SK-N-SH (cell line): Measurements from ENCODE around the gene STX11. TPM values are rescaled to one million over a fixed set of nuclear protein-coding genes. Genes with fewer than 3 reads are reported as not detected.

ENCODE experiments used
- CTCF ChIA-PET: fragments of 300-600, 350-600 bp; formaldehyde crosslinking; extraction: SDS; loops from one replicate; lab custom pipeline; 2021; lab: Yijun Ruan, JAX
- POLR2A ChIA-PET: fragments of 350-600 bp; sonication (Branson Sonifier 250); formaldehyde crosslinking; extraction: SDS; loops from one replicate; lab custom pipeline; 2020; ENCODE audit warnings: antibody characterized with exemption, inconsistent platforms; lab: Yijun Ruan, JAX
- DNase-seq: peaks from one replicate; pipeline ENCODE4 v3.0.0; 2012
- H2AFZ ChIP-seq: fragments of 200-600 bp; sonication (generic); 2 replicates; pipeline ENCODE4 v1.8.1; 2016; ENCODE audit warnings: antibody characterized with exemption, mild to moderate bottlenecking, low read depth
- H3F3A ChIP-seq: fragments of 200-600 bp; sonication (generic); replicated peaks from 2 replicates; pipeline ENCODE3; 2016; ENCODE audit warnings: antibody characterized with exemption, mild to moderate bottlenecking; ENCODE audit not compliant: insufficient read depth
- H3K27ac ChIP-seq, 2 experiments: fragments of 200-500 bp in 1 of 2; fragments of 200-600 bp in 1 of 2; sonication (Bioruptor generic) in 1 of 2; sonication (generic), shearing (Covaris generic) in 1 of 2; 2 replicates each; pipeline versions ENCODE4 v1.5.1 to v1.6.1; 2014 to 2016; ENCODE audit warnings: low read depth in 2 of 2, inconsistent platforms in 1 of 2, low read length in 1 of 2, mild to moderate bottlenecking in 1 of 2, mixed read lengths in 1 of 2
- H3K27me3 ChIP-seq: fragments of 200-600 bp; sonication (generic), shearing (Covaris generic); 2 replicates; pipeline ENCODE4 v1.6.1; 2016; ENCODE audit warnings: mixed run types; ENCODE audit not compliant: insufficient read depth
- H3K36me3 ChIP-seq, 2 experiments: fragments of 200-500 bp in 1 of 2; fragments of 200-600 bp in 1 of 2; sonication (Bioruptor generic) in 1 of 2; sonication (generic) in 1 of 2; replicated peaks in 1 of 2; 2 replicates each; pipeline versions ENCODE3 to v1.5.1; 2014 to 2016; ENCODE audit warnings: low read length in 1 of 2, mild to moderate bottlenecking in 1 of 2; ENCODE audit not compliant: insufficient read depth in 2 of 2, control insufficient read depth in 1 of 2
- H3K4me1 ChIP-seq, 2 experiments: fragments of 200-500 bp in 1 of 2; fragments of 200-600 bp in 1 of 2; sonication (Bioruptor generic) in 1 of 2; sonication (generic), shearing (Covaris generic) in 1 of 2; 2 replicates each; pipeline versions ENCODE4 v1.5.1 to v1.6.1; 2014 to 2016; ENCODE audit warnings: low read depth in 1 of 2, low read length in 1 of 2, mixed run types in 1 of 2; ENCODE audit not compliant: insufficient read depth in 2 of 2, control insufficient read depth in 1 of 2
- H3K4me2 ChIP-seq: fragments of 200-600 bp; sonication (generic), shearing (Covaris generic); 2 replicates; pipeline ENCODE4 v1.6.1; 2017; ENCODE audit warnings: mixed run types
- H3K4me3 ChIP-seq, 2 experiments: fragments of 200-500 bp in 1 of 2; fragments of 200-600 bp in 1 of 2; sonication (Bioruptor generic) in 1 of 2; sonication (generic), shearing (Covaris generic) in 1 of 2; 2 replicates each; pipeline versions ENCODE4 v1.5.1 to v1.8.1; 2014 to 2016; ENCODE audit warnings: low read depth in 2 of 2, inconsistent platforms in 1 of 2, low read length in 1 of 2, mild to moderate bottlenecking in 1 of 2, mixed read lengths in 1 of 2, moderate library complexity in 1 of 2
- H3K79me2 ChIP-seq: fragments of 200-600 bp; sonication (generic); 2 replicates; pipeline ENCODE4 v1.8.1; 2017; ENCODE audit warnings: mild to moderate bottlenecking; ENCODE audit not compliant: insufficient read depth
- H3K9ac ChIP-seq: fragments of 200-600 bp; sonication (generic); 2 replicates; pipeline ENCODE4 v1.6.1; 2017; ENCODE audit warnings: mixed run types
- H3K9me2 ChIP-seq: fragments of 200-600 bp; sonication (generic); 2 replicates; pipeline ENCODE4 v1.6.1; 2017; ENCODE audit warnings: mixed run types
- H3K9me3 ChIP-seq: fragments of 200-600 bp; sonication (generic); 2 replicates; pipeline ENCODE4 v1.6.1; 2017; ENCODE audit warnings: mixed run types, mild to moderate bottlenecking, moderate library complexity
- H4K20me1 ChIP-seq: fragments of 200-600 bp; sonication (generic); 2 replicates; pipeline ENCODE4 v1.6.1; 2017; ENCODE audit warnings: mild to moderate bottlenecking, mixed run types; ENCODE audit not compliant: insufficient read depth
- CHD2 ChIP-seq: fragments of 150-350 bp; IDR thresholded peaks from 2 replicates; pipeline ENCODE4 v1.6.1; 2018; ENCODE audit warnings: low read length; ENCODE audit not compliant: partially characterized antibody
- ELF1 ChIP-seq: IDR thresholded peaks from 2 replicates; pipeline ENCODE4 v1.4.0; 2012
- EP300 ChIP-seq, 2 experiments: IDR thresholded peaks; 2 replicates each; pipeline versions ENCODE4 v1.4.0 to v1.6.1; 2012; ENCODE audit warnings: borderline replicate concordance in 1 of 2, low read depth in 1 of 2, low read length in 1 of 2
- FOSL2 ChIP-seq: IDR thresholded peaks from 2 replicates; pipeline ENCODE4 v1.4.0; 2012; ENCODE audit warnings: low read depth, mild to moderate bottlenecking, moderate library complexity, borderline replicate concordance
- FOXJ3 ChIP-seq: sonication (generic); formaldehyde crosslinking; IDR thresholded peaks from 2 replicates; pipeline ENCODE4 v1.5.1; 2020; ENCODE audit warnings: mild to moderate bottlenecking, missing genetic modification reagents
- GABPA ChIP-seq: IDR thresholded peaks from 2 replicates; pipeline ENCODE4 v1.4.0; 2012; ENCODE audit warnings: low read depth, mild to moderate bottlenecking
- MXI1 ChIP-seq: IDR thresholded peaks from 2 replicates; pipeline ENCODE4 v1.6.1; 2012; ENCODE audit warnings: mild to moderate bottlenecking, low read depth, low read length, improper control_type of control experiment
- NFIC ChIP-seq: IDR thresholded peaks from 2 replicates; pipeline ENCODE4 v1.4.0; 2012; ENCODE audit warnings: borderline replicate concordance
- NRF1 ChIP-seq: IDR thresholded peaks from 2 replicates; pipeline ENCODE4 v1.6.1; 2012; ENCODE audit warnings: low read depth, mild to moderate bottlenecking, low read length
- POLR2AphosphoS5 ChIP-seq: IDR thresholded peaks from 2 replicates; pipeline ENCODE4 v1.6.1; 2012; ENCODE audit warnings: low read depth, low read length
- RAD21 ChIP-seq: IDR thresholded peaks from 2 replicates; pipeline ENCODE4 v1.6.1; 2012; ENCODE audit warnings: mild to moderate bottlenecking, low read length
- RCOR1 ChIP-seq: fragments of 150-350 bp; IDR thresholded peaks from 2 replicates; pipeline ENCODE4 v1.6.1; 2017; ENCODE audit warnings: antibody characterized with exemption, low read length
- RFX5 ChIP-seq: IDR thresholded peaks from 2 replicates; pipeline ENCODE4 v1.6.1; 2012; ENCODE audit warnings: mild to moderate bottlenecking, improper control_type of control experiment, low read length
- TAF1 ChIP-seq: IDR thresholded peaks from 2 replicates; pipeline ENCODE4 v1.6.1; 2012; ENCODE audit warnings: low read depth, mild to moderate bottlenecking, low read length, moderate library complexity, borderline replicate concordance
- TCF12 ChIP-seq: IDR thresholded peaks from 2 replicates; pipeline ENCODE4 v1.4.0; 2012
- TEAD4 ChIP-seq: IDR thresholded peaks from 2 replicates; pipeline ENCODE4 v1.4.0; 2012; ENCODE audit warnings: mild to moderate bottlenecking, borderline replicate concordance; ENCODE audit not compliant: insufficient read depth
- USF1 ChIP-seq: IDR thresholded peaks from 2 replicates; pipeline ENCODE4 v1.4.0; 2012; ENCODE audit warnings: low read depth, borderline replicate concordance
- YY1 ChIP-seq: IDR thresholded peaks from 2 replicates; pipeline ENCODE4 v1.4.0; 2012; ENCODE audit warnings: low read depth, mild to moderate bottlenecking
- ZBTB33 ChIP-seq: IDR thresholded peaks from 2 replicates; pipeline ENCODE4 v1.4.0; 2012; ENCODE audit warnings: low read depth, borderline replicate concordance
- whole genome bisulfite sequencing: methylation state at CpG from one replicate; pipeline ENCODE4 v1.1.6; 2017; ENCODE audit warnings: low lambda C conversion rate; 5-methylcytosine and 5-hydroxymethylcytosine counted together
- polyA plus RNA-seq, 3 experiments: library from polyadenylated mRNA; depleted of rRNA; stranded (reverse); fragments of >200 nt; gene quantifications; 2 replicates each; pipeline ENCODE4 v1.2.3, GENCODE V29; 2012

The STX11 gene
- polyA plus RNA-seq, 1 of the 3 experiments (the other 2 are of a cell fraction) = 0.15 TPM

- WGBS = 17% methylated on average over 3 of the region's 3 CpGs
- no peak overlapping the region for H3K9ac ChIP-seq
- H3K79me2 ChIP-seq = no peaks in the 10 kb centered on the region
- no peaks in the 10 kb centered on the region for H3K9me2 ChIP-seq
- H3K9me3 ChIP-seq = no peaks in the 10 kb centered on the region
- no peaks in the 10 kb centered on the region for H3K4me1 ChIP-seq
- DNase-seq = no peak
- no peaks in the 10 kb centered on the region; the same call in 1 of the 2 replicates for H3K27me3 ChIP-seq
- no peak overlapping the region for H3K4me3 ChIP-seq
- CTCF ChIA-PET = no interaction called here
- no peak for TF ChIP-seq RAD21
- TF ChIP-seq USF1 = no peak
- no peak for TF ChIP-seq CHD2
- no peak for TF ChIP-seq ZBTB33
- TF ChIP-seq POLR2AphosphoS5 = no peak
- TF ChIP-seq FOXJ3 (CRISPR knock-in tag) = no peak
- TF ChIP-seq TCF12 = no peak
- no peak for TF ChIP-seq RCOR1
- TF ChIP-seq YY1 = no peak
- TF ChIP-seq GABPA = no peak
- TF ChIP-seq NFIC = no peak
- TF ChIP-seq, all 33 proteins: peak for 0
- Histone ChIP-seq H2AFZ (no peak overlapping the region), H3F3A (no peaks in the 10 kb centered on the region), H3K27ac (no peak overlapping the region), H3K4me2 (no peak overlapping the region), H4K20me1 (no peaks in the 10 kb centered on the region), H3K36me3 (no peaks in the 10 kb centered on the region)
- POLR2A ChIA-PET = no interaction called here
Measured at GRCh38 chr6:144195671-144196270, 45.5 kb downstream of the STX11 start.

GRCh38 chr6:144197919-144198318 lies 47.6 kb downstream of the STX11 start:
- no peaks in the 10 kb centered on the region for H4K20me1 ChIP-seq
- no peaks in the 10 kb centered on the region for H3K79me2 ChIP-seq
- WGBS = 37% methylated on average over 3 of the region's 3 CpGs
- no peaks in the 10 kb centered on the region for H3K36me3 ChIP-seq
- no peak overlapping the region for H3K27ac ChIP-seq
- TF ChIP-seq NRF1 (no peak), ELF1 (no peak), FOSL2 (no peak), TEAD4 (no peak), RFX5 (no peak), USF1 (no peak), MXI1 (no peak), CHD2 (no peak), EP300 (IDR thresholded peaks at IDR 0.05; ENCODE audit: borderline replicate concordance in 1 of 2, low read depth in 1 of 2, low read length in 1 of 2) (no peak), TAF1 (no peak)
- H3K4me3 ChIP-seq = no peak overlapping the region
- H3F3A ChIP-seq = no peaks in the 10 kb centered on the region
- H3K27me3 ChIP-seq = no peaks in the 10 kb centered on the region; the same call in 1 of the 2 replicates
- H3K9me2 ChIP-seq = no peaks in the 10 kb centered on the region
- H3K9me3 ChIP-seq = no peaks in the 10 kb centered on the region
- POLR2A ChIA-PET = no interaction called here
- no peaks in the 10 kb centered on the region for H3K4me1 ChIP-seq
- H3K4me2 ChIP-seq = no peak overlapping the region
- CTCF ChIA-PET = no interaction called here
- DNase-seq = no peak
- H2AFZ ChIP-seq = no peak overlapping the region
- H3K9ac ChIP-seq = no peak overlapping the region
